ENCODE data around the gene TRMT11. TPM values are rescaled to one million over a fixed set of nuclear protein-coding genes. Genes with fewer than 3 reads are reported as not detected.

Gene TRMT11
- polyA plus RNA-seq, 1 donor (not counting 4 experiments of a cell fraction or from before 2014, with no cell fraction given) = 23.0 TPM

- Histone ChIP-seq H3K27me3 (ENCODE audit: control insufficient read depth, extremely low read depth, insufficient read depth, low read length) (no peaks in the 10 kb centered on the region), H3K4me2 (ENCODE audit: control insufficient read depth, extremely low read depth, insufficient read depth, low read depth, low read length) (no peak overlapping the region), H3K79me2 (ENCODE audit: control insufficient read depth, insufficient read depth, low read length) (no peaks in the 10 kb centered on the region), H4K20me1 (ENCODE audit: control insufficient read depth, extremely low read depth, insufficient read depth, low read length) (no peaks in the 10 kb centered on the region), H3K36me3 (ENCODE audit: control insufficient read depth in 2 of 2, extremely low read depth in 1 of 2, insufficient read depth in 2 of 2, low read length in 2 of 2) (peaks cover 0 to 2% of the 10 kb centered on the region in 2 experiments), H3K4me3 (ENCODE audit: control insufficient read depth in 2 of 3, extremely low read depth in 1 of 3, insufficient read depth in 2 of 3, low read depth in 1 of 3, low read length in 3 of 3) (no peak overlapping the region), H3K9me1 (ENCODE audit: control insufficient read depth, extremely low read depth, insufficient read depth, low read length) (no peaks in the 10 kb centered on the region), H3K9ac (ENCODE audit: control insufficient read depth, extremely low read depth, insufficient read depth, low read length) (no peak overlapping the region), H3K9me3 (ENCODE audit: control insufficient read depth, low read depth, low read length) (no peaks in the 10 kb centered on the region), H2AFZ (ENCODE audit: control insufficient read depth, low read length) (no peak overlapping the region), H3K27ac (ENCODE audit: control insufficient read depth, insufficient read depth, low read length) (no peak overlapping the region), H3K4me1 (ENCODE audit: control insufficient read depth, extremely low read depth, insufficient read depth, low read length) (no peaks in the 10 kb centered on the region)
- FAIRE-seq (no peak), DNase-seq (ENCODE audit: low read depth, low spot score) (no peak)
- dilution Hi-C loops (cut with MboI; ENCODE audit: extremely low pct_ligation_motif_present, low sequenced_read_pairs) = no loop called here
- TF ChIP-seq EZH2 (IDR thresholded peaks at IDR 0.05; ENCODE audit: low read length) (no peak), CTCF (optimal IDR thresholded peaks at IDR 0.05 in 1 of 3, IDR thresholded peaks at IDR 0.05 in 1 of 3, conservative IDR thresholded peaks at IDR 0.05 in 1 of 3; ENCODE audit: extremely low read depth in 1 of 3, insufficient read depth in 2 of 3, low read length in 3 of 3) (no peak)
Observed at GRCh38 chr6:126047648-126048047, 61.3 kb downstream of the TRMT11 start.

- Histone ChIP-seq H3K4me2 (ENCODE audit: control insufficient read depth, extremely low read depth, insufficient read depth, low read depth, low read length) (no peak overlapping the region), H3K9ac (ENCODE audit: control insufficient read depth, extremely low read depth, insufficient read depth, low read length) (no peak overlapping the region), H3K9me1 (ENCODE audit: control insufficient read depth, extremely low read depth, insufficient read depth, low read length) (no peaks in the 10 kb centered on the region), H3K27me3 (ENCODE audit: control insufficient read depth, extremely low read depth, insufficient read depth, low read length) (no peaks in the 10 kb centered on the region), H3K79me2 (ENCODE audit: control insufficient read depth, insufficient read depth, low read length) (no peaks in the 10 kb centered on the region), H3K9me3 (ENCODE audit: control insufficient read depth, low read depth, low read length) (no peaks in the 10 kb centered on the region), H3K4me3 (ENCODE audit: control insufficient read depth in 2 of 3, extremely low read depth in 1 of 3, insufficient read depth in 2 of 3, low read depth in 1 of 3, low read length in 3 of 3) (no peak overlapping the region), H2AFZ (ENCODE audit: control insufficient read depth, low read length) (no peak overlapping the region), H3K36me3 (ENCODE audit: control insufficient read depth in 2 of 2, extremely low read depth in 1 of 2, insufficient read depth in 2 of 2, low read length in 2 of 2) (peaks cover 0 to 4% of the 10 kb centered on the region in 2 experiments), H3K4me1 (ENCODE audit: control insufficient read depth, extremely low read depth, insufficient read depth, low read length) (no peaks in the 10 kb centered on the region), H3K27ac (ENCODE audit: control insufficient read depth, insufficient read depth, low read length) (no peak overlapping the region), H4K20me1 (ENCODE audit: control insufficient read depth, extremely low read depth, insufficient read depth, low read length) (no peaks in the 10 kb centered on the region)
- TF ChIP-seq EZH2 (IDR thresholded peaks at IDR 0.05; ENCODE audit: low read length) (no peak), CTCF (optimal IDR thresholded peaks at IDR 0.05 in 1 of 3, IDR thresholded peaks at IDR 0.05 in 1 of 3, conservative IDR thresholded peaks at IDR 0.05 in 1 of 3; ENCODE audit: extremely low read depth in 1 of 3, insufficient read depth in 2 of 3, low read length in 3 of 3) (no peak)
- no peak for DNase-seq (ENCODE audit: low read depth, low spot score)
- dilution Hi-C loops (cut with MboI; ENCODE audit: extremely low pct_ligation_motif_present, low sequenced_read_pairs) = no loop called here
- no peak for FAIRE-seq
Observed at GRCh38 chr6:126048635-126049034, 62.3 kb downstream of the TRMT11 start.
